CD4-positive, alpha-beta T cell (primary cell): ENCODE results near the gene AUTS2. TPM values are rescaled to one million over a fixed set of nuclear protein-coding genes. Genes with fewer than 3 reads are reported as not detected.

ENCODE experiments used
- ATAC-seq: fragments of 200-7000 bp; cut with Tn5 transposase; one replicate; pipeline ENCODE4 v1.10.0; 2022; ENCODE audit warnings: mild to moderate bottlenecking; ENCODE audit not compliant: poor library complexity
- CTCF ChIA-PET: fragments of 350-600 bp; sonication (Branson Sonifier 250); formaldehyde crosslinking; loops from one replicate; lab custom pipeline; 2021; ENCODE audit warnings: antibody characterized with exemption, inconsistent platforms; lab: Charles Lee
- POLR2A ChIA-PET: fragments of 350-600 bp; sonication (Branson Sonifier 250); formaldehyde crosslinking; loops from one replicate; lab custom pipeline; 2021; ENCODE audit warnings: antibody characterized with exemption, inconsistent platforms; lab: Charles Lee
- DNase-seq, 14 experiments: peaks; one replicate each; pipeline ENCODE4 v3.0.0-alpha.2; 2013 to 2020; ENCODE audit warnings: mixed read lengths in 2 of 14
- H3K27ac ChIP-seq, 2 donors: one replicate each; pipeline versions ENCODE4 v1.5.1 to v1.7.0; 2013; ENCODE audit warnings: low read length in 2 of 2, low read depth in 1 of 2, mild to moderate bottlenecking in 1 of 2
- H3K27me3 ChIP-seq, 2 experiments: 1 replicate in 1 of 2; 2 replicates in 1 of 2; pipeline versions ENCODE4 v1.6.1 to v1.7.0; 2013; ENCODE audit warnings: low read length in 2 of 2, control low read depth in 1 of 2, mild to moderate bottlenecking in 1 of 2, moderate library complexity in 1 of 2; ENCODE audit not compliant: insufficient read depth in 2 of 2, control insufficient read depth in 1 of 2
- H3K36me3 ChIP-seq: one replicate; pipeline ENCODE4 v1.6.1; 2013; ENCODE audit warnings: low read length, control low read depth; ENCODE audit not compliant: insufficient read depth
- H3K4me1 ChIP-seq: one replicate; pipeline ENCODE4 v1.6.1; 2013; ENCODE audit warnings: low read length, control low read depth; ENCODE audit not compliant: insufficient read depth
- H3K4me3 ChIP-seq: one replicate; pipeline ENCODE4 v1.5.1; 2013; ENCODE audit warnings: mild to moderate bottlenecking, low read length, moderate library complexity
- H3K9me3 ChIP-seq, 2 experiments: 1 replicate in 1 of 2; 2 replicates in 1 of 2; pipeline versions ENCODE4 v1.6.1 to v1.7.0; 2013; ENCODE audit warnings: low read length in 2 of 2, mild to moderate bottlenecking in 2 of 2, control low read depth in 1 of 2, moderate library complexity in 1 of 2; ENCODE audit not compliant: control insufficient read depth in 1 of 2, insufficient read depth in 1 of 2
- H3K27ac Mint-ChIP-seq: one replicate; pipeline ENCODE4 v1.8.0; 2020; ENCODE audit warnings: mixed read lengths
- H3K27me3 Mint-ChIP-seq: one replicate; pipeline ENCODE4 v1.8.0; 2021; ENCODE audit warnings: mixed read lengths
- H3K36me3 Mint-ChIP-seq: one replicate; pipeline ENCODE4 v1.8.0; 2021; ENCODE audit warnings: low read depth, mixed read lengths
- H3K4me1 Mint-ChIP-seq: one replicate; pipeline ENCODE4 v1.8.0; 2021; ENCODE audit warnings: low read depth, mixed read lengths
- H3K4me3 Mint-ChIP-seq: one replicate; pipeline ENCODE4 v1.8.0; 2020; ENCODE audit warnings: mild to moderate bottlenecking, mixed read lengths
- H3K9me3 Mint-ChIP-seq: one replicate; pipeline ENCODE4 v1.8.0; 2020; ENCODE audit warnings: mixed read lengths
- intact Hi-C, 2 experiments: fragments of 100-400 bp; cut with DNase I in 1 of 2; cut with micrococcal nuclease in 1 of 2; formaldehyde crosslinking; loops; one replicate each; pipeline versions ENCODE4 v1.15.1 to v1.9.0; 2023 to 2025; cut with DNase I, micrococcal nuclease
- total RNA-seq, 174 experiments: library from RNA in 2 of 174; stranded (reverse) in 2 of 174; gene quantifications; one replicate each; pipeline ENCODE4 v1.2.3 and lab custom pipeline; 2021 to 2026
- TF ChIP-seq, protein P1 (sequence below): fragments of 200-600 bp; IDR thresholded peaks from one replicate; pipeline ENCODE4 v1.8.0; 2022; ENCODE audit warnings: antibody characterized with exemption, mild to moderate bottlenecking

Gene AUTS2
- total RNA-seq, 2 experiments from 2014 or later, result 43.6 to 47.6 TPM

DNA sequence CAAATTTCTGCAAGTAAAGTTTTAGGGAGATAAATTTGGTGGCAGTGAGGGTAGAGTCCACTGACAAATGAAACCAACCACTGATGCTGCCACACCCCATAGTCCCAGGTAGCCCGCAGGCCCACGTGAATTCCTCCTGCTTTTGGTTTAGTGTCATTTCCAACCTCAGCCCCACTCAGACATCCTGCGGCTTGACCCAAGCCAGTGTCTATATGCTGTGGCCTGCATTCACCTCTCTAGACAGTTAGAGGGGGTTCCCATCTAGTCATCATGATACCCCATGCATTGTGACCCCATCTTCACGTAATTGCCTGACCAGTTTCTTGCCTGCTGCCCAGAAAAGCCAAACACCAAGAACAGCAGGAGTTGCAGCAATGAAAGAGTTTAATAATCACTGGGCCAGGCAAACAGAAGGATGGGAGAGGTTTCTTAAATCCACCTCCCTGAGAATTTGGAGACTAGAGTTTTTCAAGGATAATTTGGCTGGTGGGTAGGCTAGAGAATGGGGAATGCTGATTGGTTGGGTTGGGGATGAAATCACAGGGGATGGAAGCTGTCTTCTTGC, 1201.6 kb downstream of the AUTS2 start:
- peaks cover 22% of the 10 kb centered on the region for H3K4me1 ChIP-seq
- no peak overlapping the region for H3K27ac ChIP-seq
- CTCF ChIA-PET, result no interaction called here
- H3K4me3 Mint-ChIP-seq, result no peak overlapping the region
- no peaks in the 10 kb centered on the region for H3K36me3 ChIP-seq
- no peak for ATAC-seq
- no peaks in the 10 kb centered on the region for H3K27me3 ChIP-seq
- H3K4me3 ChIP-seq, result no peak overlapping the region
- H3K4me1 Mint-ChIP-seq, result peaks cover 11% of the 10 kb centered on the region
- peaks cover 18% of the 10 kb centered on the region for H3K9me3 Mint-ChIP-seq
- no peaks in the 10 kb centered on the region for H3K27me3 Mint-ChIP-seq
- TF ChIP-seq, protein P1, sequence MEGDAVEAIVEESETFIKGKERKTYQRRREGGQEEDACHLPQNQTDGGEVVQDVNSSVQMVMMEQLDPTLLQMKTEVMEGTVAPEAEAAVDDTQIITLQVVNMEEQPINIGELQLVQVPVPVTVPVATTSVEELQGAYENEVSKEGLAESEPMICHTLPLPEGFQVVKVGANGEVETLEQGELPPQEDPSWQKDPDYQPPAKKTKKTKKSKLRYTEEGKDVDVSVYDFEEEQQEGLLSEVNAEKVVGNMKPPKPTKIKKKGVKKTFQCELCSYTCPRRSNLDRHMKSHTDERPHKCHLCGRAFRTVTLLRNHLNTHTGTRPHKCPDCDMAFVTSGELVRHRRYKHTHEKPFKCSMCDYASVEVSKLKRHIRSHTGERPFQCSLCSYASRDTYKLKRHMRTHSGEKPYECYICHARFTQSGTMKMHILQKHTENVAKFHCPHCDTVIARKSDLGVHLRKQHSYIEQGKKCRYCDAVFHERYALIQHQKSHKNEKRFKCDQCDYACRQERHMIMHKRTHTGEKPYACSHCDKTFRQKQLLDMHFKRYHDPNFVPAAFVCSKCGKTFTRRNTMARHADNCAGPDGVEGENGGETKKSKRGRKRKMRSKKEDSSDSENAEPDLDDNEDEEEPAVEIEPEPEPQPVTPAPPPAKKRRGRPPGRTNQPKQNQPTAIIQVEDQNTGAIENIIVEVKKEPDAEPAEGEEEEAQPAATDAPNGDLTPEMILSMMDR, result no peak
- intact Hi-C loops, result no loop called here
- DNase-seq, result no peak
- H3K36me3 Mint-ChIP-seq, result no peaks in the 10 kb centered on the region
- H3K9me3 ChIP-seq, result peaks cover 14% of the 10 kb centered on the region in 2 experiments
- POLR2A ChIA-PET, result no interaction called here
- no peak overlapping the region for H3K27ac Mint-ChIP-seq

- peaks cover 1 to 6% of the 10 kb centered on the region in 2 experiments for H3K9me3 ChIP-seq
- no peaks in the 10 kb centered on the region for H3K4me1 ChIP-seq
- no peaks in the 10 kb centered on the region for H3K27me3 ChIP-seq
- Mint-ChIP-seq H3K4me1 (peaks cover 12% of the 10 kb centered on the region), H3K4me3 (no peak overlapping the region), H3K9me3 (peaks cover 12% of the 10 kb centered on the region), H3K36me3 (no peaks in the 10 kb centered on the region), H3K27me3 (peaks cover 9% of the 10 kb centered on the region), H3K27ac (no peak overlapping the region)
- TF ChIP-seq, protein P1, result no peak
- ChIA-PET CTCF (no interaction called here), POLR2A (no interaction called here)
- H3K36me3 ChIP-seq, result no peaks in the 10 kb centered on the region
- no peak overlapping the region for H3K4me3 ChIP-seq
- H3K27ac ChIP-seq, result no peak overlapping the region
- DNase-seq, result no peak
- intact Hi-C loops, result no loop called here
- ATAC-seq, result no peak
These were observed 1207.1 kb downstream of the AUTS2 start for GRCh38 chr7:70805360-70805759.

GRCh38 chr7:70807650-70808049, 1209.4 kb downstream of the AUTS2 start:
- DNase-seq, result no peak
- Mint-ChIP-seq H3K4me1 (peaks cover 12% of the 10 kb centered on the region), H3K36me3 (no peaks in the 10 kb centered on the region), H3K27ac (no peak overlapping the region), H3K9me3 (peaks cover 2% of the 10 kb centered on the region), H3K27me3 (peaks cover 23% of the 10 kb centered on the region), H3K4me3 (no peak overlapping the region)
- Histone ChIP-seq H3K4me3 (no peak overlapping the region), H3K9me3 (no peaks in the 10 kb centered on the region), H3K4me1 (no peaks in the 10 kb centered on the region), H3K27ac (no peak overlapping the region), H3K36me3 (no peaks in the 10 kb centered on the region), H3K27me3 (no peaks in the 10 kb centered on the region)
- CTCF ChIA-PET, result no interaction called here
- TF ChIP-seq, protein P1, result no peak
- no peak for ATAC-seq
- intact Hi-C loops, result no loop called here
- POLR2A ChIA-PET, result no interaction called here
